ENCODE data around the gene RNF157.

RNF157 gene

DNA sequence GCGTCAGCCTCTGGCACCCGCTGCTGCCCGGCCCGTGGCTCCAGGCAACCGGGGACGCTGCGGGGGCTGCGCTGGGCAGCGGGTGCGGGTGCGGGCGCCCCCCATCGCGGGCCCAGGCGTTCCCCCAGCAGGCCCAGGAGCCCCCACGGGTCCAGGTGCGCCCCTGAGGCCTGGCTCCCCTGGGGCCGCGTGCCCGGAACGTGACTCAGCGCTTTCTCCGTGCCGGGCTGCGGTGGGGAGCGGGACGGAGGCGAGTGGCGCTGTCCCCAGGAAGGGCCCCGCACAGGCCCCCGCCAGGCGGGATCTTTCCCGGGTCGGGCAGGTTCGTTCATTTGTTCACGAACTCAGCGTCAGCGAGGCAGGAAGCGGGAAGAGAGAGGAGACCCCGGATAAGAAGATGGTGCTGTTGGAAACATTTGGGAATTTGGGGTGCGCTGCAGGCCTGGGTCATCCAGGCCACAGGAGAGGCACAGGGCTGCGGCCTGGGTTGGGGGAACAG lies 118.3 kb downstream of the RNF157 start:
- DNase-seq = peak; percentile 57

DNA sequence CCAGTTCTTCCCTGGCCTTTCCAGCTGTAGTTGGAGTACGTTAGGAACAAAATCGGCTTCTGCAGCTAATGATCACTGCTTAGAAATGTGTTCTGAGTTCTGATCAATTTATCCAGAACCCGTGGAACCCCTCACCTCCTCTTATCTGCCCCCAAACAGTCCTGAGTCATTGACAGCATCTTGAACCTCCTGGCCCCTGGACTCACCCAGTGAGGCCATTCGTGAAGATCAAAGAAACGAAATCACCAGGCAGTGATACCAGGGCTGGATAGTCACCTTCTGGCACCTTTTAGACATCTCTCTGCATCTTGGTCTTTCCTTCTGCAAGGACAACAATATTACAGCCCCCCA lies 119.7 kb downstream of the RNF157 start:
- no peak for DNase-seq

DNA sequence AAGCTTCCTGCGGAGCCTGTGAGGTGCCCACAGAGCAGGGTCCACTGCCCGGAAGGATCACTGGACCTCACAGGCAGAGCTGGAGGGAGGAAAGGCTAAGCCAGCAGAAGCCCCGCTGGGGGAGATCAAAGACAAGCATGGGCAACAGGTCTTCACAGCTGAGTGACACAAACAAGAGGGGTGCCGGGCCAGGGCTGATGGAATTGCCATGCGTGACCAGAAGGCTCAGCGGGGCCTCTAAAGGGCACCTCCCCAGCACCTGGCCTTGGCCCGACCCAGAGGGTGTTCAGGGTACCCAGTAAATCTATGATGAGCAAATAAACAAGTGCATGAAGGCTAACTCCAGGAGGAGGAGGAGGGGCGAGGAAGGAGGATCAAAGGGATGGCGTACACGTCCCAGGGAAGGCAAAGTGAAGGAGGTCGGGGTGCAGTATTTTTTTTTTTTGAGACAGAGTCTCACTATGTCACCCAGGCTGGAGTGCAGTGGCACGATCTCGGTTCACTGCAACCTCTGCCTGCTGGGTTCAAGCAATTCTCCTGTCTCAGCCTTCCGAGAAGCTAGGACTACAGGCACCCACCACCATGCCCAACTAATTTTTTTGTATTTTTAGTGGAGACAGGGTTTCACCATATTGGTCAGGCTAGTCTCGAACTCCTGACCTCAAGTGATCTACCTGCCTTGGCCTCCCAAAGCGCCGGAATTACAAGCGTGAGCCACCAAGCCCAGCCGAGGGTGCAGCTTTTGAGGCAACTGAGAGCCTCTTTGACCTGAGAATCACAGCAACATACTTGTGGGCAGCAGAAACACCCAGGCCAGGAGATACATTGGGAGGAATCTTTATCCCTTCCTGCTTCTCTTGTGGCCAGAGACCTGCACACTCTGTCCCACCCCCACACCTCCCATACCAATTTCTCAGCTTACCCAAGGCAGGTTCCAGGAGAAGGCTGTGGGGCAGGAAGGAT lies 120.6 kb downstream of the RNF157 start:
- DNase-seq = no peak

DNA sequence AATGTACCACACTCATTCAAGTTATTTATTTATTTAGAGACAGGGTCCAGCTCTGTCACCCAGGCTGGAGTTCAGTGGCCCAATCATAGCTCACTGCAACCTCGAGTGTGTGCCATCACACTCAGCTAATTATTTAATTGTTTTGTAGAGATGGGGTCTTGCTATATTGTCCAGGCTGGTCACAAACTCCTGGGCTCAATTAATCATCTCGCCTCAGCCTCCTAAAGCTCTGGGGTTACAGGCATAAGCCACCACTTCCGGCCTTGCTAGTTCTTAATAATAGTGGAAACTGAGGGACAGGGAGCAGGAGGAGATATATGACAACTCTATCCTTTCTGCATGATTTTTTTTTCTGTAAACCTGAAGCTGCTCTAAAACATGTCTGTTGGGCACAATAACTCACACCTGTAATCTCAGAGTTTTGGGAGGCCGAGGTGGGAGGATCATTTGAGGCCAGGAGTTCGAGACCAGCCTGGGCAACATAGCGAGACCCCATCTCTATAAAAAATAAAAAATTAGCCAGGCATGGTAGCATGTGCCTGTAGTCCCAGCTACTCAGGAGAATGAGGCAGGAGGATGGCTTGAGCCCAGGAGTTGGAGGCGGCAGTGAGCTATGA lies 125.0 kb downstream of the RNF157 start:
- DNase-seq = no peak

DNA sequence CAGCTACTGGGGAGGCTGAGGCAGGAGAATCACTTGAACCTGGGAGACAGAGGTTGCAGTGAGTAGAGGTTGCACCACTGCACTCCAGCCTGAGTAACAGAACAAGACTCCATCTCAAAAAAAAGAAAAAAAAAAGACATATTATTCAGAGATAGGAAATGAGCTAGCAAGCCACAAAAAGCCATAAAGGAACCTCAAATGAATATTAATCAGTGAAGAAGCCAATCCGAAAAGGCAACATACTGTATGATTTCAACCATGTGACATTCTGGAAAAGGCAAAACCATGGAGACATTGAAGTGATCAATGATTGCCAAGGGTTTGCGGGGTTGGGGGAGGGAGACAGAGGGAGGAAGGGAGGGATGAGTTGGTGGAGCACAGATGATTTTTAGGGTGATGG lies 128.3 kb downstream of the RNF157 start:
- no peak for DNase-seq

DNA sequence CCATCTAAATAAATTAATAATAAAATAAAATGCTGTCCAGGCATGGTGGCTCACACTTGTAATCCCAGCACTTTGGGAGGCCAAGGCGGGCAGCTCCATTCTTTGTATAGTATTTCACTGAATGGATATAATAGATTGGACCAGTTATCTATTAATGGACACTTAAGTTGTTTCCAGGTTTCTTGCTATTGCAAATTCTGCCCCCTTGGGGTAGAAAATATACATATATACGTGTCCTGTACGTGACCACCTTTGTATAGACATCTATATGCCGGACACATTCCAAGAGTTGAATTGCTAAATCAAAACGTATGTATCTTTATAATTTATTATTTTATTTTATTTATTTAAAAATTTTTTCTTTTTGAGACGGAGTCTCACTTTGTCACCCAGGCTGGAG lies 132.8 kb downstream of the RNF157 start:
- peak; percentile 72 for DNase-seq

DNA sequence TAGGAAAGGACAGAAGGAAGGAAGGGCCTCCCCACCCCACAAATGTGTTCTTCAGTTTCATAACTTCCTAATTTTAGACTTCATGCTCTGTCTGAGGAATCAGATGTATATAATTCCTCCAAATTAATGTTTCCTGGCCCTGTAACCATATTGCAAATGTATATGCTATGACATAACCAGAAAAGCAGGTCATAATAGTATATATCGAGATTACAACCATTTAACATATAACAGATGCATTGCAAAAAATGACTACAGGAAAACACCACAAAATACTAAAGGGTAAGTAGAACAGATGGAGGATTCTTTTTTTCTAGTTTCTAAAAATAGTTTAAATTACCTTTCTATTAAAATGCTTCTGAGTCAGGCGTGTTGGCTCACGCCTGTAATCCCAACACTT lies 133.6 kb downstream of the RNF157 start:
- no peak for DNase-seq

DNA sequence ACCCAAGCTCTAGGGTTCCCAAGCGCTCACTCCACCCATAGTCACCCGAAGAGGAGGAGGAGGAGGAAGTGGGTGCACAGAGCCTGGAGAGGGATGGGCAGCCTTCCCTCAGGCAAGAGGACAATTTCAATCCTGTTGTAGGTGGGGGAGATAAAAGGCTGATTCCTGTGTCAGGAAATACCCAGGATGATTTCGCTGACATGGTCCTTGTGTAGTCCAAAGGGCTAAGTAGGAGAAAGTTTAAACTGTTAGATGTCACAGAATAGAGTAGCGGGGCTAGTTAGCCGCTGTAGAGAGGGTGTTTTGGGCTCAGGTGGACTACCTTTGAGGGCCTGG lies 135.4 kb downstream of the RNF157 start:
- DNase-seq = no peak

DNA sequence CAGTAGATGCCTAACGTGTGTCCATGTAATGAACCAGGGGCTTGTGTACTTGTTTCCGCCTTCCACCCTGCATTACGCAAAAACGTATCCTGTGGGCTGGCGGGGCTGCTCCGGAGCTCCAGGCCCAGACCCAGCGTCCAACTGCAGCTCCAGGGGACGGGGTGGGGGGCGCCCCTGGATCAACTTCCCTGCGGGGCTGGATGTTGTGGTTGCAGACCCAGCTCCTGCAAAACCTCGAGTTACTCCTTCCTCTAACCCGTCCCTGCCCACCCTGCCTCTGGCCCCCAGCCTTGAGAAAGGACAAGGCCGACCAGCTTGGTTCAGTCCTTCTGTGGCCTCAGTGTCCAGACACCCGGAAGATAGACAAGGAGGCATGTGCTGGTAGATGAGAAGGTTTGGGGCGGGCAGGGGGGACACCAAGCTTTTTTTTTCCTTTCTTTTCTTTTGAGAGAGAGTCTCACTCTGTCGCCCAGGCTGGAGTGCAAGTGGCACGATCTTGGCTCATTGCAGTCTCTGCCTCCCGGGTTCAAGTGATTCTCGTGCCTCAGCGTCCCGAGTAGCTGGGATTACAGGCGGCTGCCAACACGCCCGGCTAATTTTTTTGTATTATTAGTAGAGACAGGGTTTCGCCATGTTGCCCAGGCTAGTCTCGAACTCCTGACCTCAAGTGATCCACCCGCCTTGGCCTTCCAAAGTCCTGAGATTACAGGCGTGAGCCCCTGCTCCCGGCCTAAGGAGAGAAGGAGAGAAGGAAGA lies 136.0 kb downstream of the RNF157 start:
- no peak for DNase-seq

DNA sequence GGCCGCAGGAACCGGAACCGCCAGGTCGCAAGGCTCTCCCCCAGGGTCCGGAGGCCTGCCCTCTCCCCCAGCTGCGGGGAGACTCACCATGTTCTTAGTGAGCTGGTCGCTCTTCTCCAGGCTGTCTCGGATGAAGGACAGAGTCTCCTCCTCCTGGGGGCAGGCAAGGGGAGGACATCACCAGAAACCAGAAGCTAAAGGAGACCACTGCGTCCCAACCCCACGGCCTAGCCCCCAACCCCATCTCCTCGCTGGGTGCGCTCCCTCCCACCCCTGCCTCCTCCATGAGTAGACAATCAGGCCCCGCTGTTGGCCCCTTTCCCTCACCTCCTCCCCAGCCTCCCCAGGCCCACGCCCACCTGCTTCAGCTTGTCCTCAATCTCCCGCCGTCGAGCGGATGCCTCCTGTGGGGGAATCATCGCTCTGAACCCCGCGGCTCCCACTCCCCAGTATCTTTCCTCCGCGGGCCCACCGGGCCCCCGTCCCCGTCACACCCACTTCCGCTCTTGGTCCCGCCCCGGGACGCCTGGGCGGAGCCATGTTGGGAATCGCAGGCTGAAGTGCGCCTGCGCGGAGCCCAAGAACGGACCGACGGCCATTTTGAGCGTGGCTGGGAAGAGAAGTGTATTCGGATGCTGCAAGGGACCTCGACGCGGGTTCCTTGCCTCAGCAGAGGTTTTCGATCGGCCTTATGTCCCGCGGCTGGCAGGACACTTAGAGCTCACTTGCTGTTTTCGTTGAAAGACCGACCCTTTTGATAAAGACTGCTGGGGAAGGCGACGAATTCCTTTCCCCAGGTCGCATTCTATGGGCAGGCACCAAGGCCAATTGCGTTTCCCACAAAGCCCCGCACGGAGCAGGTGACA lies 136.8 kb downstream of the RNF157 start, which contains the start of gene EXOC7:
TSS of gene EXOC7 (minus strand) at position 514 of the 866 bp plus-strand sequence. CDS start at position 419, 95 bp downstream.
- peak; percentile 97 for DNase-seq

DNA sequence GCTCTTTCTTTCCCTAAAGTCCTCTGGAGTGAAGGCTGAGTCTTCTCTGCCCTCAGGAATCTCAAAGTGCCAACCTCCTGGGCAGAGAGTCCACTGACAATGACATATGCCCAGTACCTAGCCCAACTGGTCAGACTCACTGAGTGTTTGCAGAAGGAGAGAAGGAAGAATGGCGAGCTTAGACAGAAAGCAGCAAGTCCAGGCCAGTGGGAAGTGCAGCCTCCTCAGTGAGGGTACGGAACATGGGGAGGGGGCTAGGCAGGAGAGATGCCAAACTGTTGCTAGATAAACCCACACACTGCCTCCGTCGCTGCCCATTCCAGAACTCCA lies 137.4 kb downstream of the RNF157 start:
- no peak for DNase-seq

DNA sequence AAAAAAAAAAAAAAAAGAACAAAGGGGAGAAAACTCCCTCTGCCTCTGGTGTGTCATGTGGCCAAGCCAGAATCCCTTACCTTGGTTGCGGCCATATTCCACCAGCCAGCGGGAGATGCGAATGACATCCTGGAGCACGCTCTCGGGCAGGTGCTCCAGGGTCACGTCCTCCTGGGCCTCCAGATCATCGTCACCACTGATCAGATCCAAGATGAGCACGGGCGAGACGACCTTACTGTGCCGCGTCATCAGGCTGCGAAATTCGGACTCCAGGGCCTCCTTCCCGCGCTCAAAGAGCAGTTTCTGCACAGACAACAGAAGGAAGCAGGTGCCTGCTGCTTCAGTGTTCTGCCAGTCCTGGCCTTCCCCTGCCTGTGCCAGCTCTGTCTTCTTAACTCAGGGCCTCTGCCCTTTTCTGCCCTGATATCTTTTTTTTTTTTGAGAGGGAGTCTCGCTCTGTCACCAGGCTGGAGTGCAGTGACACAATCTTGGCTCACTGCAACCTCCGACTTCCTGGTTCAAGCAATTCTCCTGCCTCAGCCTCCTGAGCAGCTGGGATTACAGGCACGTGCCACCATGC lies 142.5 kb downstream of the RNF157 start:
- no peak for DNase-seq

DNA sequence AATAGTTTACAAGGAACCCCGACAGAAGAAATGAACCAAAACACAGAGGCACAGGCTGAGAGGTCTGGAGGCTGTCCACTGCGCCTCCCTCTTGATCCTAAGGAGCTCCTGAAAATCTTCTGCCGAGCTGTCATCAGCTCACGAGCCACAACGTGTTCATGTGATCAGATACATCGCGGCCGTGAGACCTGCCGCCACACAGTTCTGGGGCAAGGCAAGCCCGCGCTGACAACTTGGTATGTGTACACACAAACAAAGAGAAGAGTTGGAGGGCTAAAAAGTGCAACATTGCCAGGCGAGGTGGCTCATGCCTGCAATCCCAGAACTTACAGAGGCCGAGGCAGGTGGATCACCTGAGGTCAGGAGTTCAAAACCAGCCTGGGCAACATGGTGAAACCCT lies 144.3 kb downstream of the RNF157 start:
- DNase-seq = no peak

DNA sequence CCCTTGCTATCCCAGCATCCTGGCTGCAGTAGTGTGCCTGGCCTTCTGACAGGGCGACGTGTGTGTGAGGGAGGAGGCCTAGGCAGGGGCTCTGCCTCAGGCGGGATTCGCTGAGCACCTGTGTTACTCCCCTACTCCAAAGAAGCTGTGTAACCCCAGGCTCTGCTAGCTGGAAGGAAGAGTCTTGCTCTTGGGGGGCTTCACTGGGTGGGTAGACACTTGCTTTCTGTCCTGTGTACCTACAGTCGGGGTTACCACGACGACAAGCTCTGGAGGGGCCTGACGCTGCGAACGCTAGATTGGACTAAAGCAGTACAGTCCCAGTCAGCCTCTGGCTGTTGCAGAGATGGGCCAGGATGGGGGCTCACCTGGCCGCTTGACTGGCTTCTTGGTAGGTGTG lies 146.2 kb downstream of the RNF157 start:
- DNase-seq = no peak

DNA sequence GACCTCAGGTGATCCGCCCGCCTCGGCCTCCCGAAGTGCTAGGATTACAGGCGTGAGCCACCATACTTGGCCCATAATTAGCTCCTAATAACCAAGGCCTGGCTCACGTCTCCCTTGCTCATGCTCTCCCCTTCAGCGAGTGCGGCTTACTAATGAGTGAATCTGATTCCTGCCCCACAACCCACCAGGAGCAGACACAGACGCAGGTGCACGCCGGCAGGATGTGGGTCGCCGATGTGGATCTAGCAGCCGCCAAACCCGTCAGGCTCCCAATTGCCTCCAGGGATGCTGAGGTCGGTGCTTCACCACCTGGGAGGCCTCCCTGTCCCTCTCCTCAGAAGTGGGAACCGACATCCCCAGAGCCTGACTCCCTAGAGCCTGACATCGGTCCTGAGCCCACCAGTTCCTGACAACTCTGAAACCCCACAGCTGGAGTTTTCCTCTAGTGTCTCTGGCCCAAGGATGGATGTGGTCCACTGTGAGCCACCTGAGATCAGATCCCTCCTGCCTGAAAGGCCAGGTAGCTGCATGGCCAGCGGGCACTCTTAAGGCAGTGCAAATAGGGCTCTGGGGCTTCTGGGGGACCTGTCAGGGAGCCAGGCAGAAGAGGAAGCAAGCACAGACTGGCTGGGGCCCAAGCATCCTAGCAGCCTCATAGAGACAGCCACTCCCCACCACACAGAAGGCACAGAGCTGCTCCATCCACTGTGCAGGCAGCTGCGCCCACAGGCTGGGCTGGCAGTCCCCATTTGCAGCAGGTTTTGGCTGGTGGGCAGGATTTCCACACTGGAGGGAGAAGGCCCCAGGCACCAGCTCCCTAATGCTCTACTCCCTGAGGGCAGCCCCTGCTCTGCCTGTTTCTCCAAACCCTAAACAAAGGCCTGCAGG lies 147.5 kb downstream of the RNF157 start:
- DNase-seq = no peak
